ENCODE measurements around the gene GLI2.

GLI2 gene

GRCh38 chr2:120773186-120773800 lies 37.6 kb downstream of the GLI2 start:
- DNase-seq: no peak

DNA sequence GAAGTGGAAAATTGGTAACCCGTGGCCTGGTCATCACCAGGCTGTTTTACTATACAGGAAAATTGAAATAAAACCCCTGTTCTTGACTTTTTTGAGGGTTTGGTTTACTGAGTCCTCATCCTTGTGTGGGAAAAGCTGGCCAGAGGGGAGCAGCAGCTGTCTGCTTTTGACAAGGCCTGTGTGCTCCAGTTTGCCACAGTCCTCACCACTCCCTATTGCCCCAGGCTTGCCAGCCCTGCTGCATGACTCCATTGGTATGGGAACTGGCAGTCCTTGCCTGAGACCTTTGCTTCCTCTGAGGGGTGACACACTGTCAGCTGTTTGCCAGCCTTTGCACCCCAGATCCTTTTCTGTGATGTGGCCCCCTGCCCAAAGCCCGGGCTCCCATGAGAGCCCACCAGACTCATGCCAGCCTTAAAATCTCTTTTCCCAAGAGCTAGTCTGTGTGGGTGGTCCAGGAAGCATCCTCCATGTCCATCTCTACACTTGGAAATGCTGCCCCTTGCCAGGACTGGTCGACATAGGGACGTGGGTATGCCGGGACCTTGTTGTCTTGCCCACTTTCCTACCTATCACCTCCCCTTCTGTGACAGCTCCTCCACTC lies 39.0 kb downstream of the GLI2 start:
- no peak for DNase-seq

GRCh38 chr2:120775194-120775593 lies 39.5 kb downstream of the GLI2 start:
- DNase-seq: no peak

GRCh38 chr2:120775801-120776589 lies 40.3 kb downstream of the GLI2 start:
- no peak for DNase-seq

- no peak for DNase-seq
Measured at GRCh38 chr2:120776649-120777048, 41.0 kb downstream of the GLI2 start.

DNA sequence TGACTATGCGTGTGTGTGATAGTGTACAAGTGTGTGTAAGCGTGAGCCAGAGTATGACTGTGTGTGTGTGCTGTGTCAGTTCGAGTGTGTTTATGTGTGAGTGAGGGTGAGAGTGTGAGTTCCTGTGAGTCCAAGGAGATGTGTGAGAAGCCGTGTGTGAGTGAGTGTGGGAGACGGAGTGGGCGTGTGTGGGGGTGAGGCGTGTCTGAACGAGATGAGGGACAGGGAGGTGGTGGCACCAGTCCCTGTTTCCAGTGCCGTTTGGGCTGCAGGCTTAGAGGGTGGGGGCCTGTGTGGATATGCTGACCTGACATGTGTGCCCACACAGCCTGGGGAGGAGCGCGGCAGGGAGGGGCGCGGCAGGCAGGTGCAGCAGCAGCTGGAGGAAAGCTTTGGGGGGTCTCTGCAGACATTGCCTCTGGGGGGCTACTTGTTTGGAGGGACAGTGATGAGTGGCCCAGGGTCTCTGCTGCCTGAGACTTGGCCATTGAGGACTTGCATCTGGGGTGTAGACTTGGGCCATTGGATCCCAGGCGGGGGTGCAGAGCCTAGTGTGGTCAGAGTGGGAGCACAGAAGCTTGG lies 41.6 kb downstream of the GLI2 start:
- DNase-seq: no peak

DNA sequence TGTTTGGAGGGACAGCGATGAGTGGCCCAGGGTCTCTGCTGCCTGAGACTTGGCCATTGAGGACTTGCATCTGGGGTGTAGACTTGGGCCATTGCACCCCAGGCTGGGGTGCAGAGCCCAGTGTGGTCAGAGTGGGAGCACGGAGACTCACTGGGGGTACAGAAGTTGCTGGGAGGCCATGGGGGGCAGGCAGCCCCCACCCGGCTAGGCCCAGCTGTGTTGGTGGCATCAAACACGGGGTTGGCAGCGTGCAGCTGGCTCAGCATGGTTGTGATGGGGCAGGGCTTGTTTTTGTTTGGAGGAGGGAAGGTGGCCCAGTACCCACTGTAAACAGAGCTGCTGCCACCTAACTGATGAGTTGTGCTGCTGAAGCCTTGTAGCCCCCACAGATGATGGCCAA lies 42.1 kb downstream of the GLI2 start:
- no peak for DNase-seq

DNA sequence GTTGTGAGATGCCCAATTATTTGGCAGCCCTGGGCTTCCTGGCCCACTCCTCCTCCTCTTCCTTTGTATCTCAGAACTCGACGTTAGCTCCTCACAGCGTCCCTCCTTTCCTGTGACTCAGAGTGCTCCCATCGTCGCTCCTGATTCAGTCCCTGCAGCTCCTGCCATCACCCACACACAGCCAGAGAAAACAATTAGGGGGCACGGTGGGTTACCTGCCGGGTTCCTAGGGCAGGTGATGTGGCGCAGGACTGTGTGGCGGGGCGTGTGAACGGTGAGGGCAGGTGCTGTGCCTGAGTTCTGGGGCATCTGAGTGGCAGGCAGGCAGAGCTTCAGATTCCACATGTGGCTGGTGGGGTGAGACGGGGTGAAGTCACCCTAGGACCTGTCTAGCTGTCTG lies 42.6 kb downstream of the GLI2 start:
- no peak for DNase-seq

DNA sequence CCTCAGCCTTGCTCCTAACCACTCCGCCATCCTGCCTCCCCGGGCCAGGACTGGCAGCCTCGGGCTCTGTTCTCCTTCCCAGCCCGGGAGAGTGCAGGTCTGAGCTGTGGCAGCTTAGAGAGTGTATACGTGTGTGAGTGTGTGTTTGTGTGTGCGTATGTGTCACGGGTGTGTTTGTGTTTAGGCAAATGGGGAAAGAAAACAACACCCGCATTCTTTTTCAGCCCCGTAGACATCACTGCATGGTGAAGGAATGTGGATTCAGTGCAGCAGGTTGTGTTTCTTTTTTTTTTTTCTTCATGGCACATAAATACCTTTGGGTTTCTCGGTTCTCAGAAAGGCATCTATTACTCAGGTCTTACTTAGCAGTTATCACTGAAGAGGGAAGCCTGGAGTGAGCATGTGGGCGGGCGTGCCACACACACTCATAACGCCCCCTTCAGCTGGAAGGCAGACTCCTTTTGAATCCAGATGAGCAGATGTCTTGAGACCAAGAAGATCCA lies 44.2 kb downstream of the GLI2 start:
- DNase-seq: no peak

DNA sequence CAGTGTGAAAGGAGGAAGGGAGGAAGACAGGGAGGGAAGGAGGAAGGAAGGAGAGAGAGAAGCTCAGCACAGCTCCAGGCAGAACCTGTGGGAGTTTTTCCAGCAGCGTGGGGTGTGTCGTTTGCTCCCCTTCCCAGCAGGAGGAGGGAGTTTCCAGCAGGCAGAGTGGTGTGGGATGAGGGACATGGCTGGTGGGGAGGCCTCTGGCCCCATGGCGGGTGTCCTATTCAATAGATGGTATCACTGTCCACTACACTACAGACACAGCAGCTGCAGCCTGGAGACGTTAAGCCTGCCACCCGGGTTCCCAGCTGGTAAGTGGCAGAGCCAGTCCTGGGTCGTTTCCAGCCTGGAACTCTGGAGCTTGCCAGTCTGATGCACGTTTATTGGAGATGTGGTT lies 44.7 kb downstream of the GLI2 start:
- DNase-seq: no peak

GRCh38 chr2:120783371-120783791 lies 47.7 kb downstream of the GLI2 start:
- no peak for DNase-seq

DNA sequence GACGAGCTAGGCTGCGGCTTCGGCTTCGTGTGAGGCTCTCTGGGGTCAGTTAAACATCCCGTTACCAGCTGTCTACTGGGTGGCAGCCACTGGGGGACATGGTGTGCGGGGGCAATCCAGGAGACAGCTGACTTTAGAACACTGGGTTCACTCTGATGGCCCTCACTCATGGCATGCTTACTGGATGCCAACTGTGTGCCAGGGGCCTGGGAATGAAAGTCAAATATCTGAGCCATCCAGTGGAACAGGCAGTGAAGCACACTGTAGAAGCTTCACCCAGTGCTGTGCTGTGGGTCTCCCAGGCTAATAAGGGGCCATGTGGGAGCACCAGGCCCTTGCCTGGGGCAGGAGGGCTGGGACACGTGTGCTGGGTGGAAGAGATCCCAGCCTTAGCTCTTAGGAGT lies 48.3 kb downstream of the GLI2 start:
- DNase-seq: no peak
